Coronary artery (tissue), 2 donors: Measurements from ENCODE around the gene USP7.

Experiments
- DNase-seq: peaks from one replicate; pipeline ENCODE4 v3.0.0-alpha.2; 2017; ENCODE audit warnings: low spot score
- H3K27ac ChIP-seq, 2 donors: fragments of 200-600 bp; sonication (generic); one replicate each; pipeline ENCODE4 v1.5.1; 2016 to 2019
- H3K4me3 ChIP-seq: fragments of 200-600 bp; sonication (generic); 2 replicates; pipeline ENCODE4 v1.5.1; 2016; ENCODE audit warnings: mild to moderate bottlenecking, moderate library complexity
- TF ChIP-seq, protein P1 (sequence below): fragments of 200-600 bp; sonication (generic); IDR thresholded peaks from one replicate; pipeline ENCODE4 v1.5.1; 2019; ENCODE audit warnings: antibody characterized with exemption

The USP7 gene

GRCh38 chr16:8907096-8907495, 56.6 kb downstream of the USP7 start:
- Histone ChIP-seq H3K27ac (peak overlapping the region in 1 of 2 donors; percentile 11), H3K4me3 (no peak overlapping the region)
- TF ChIP-seq, protein P1, sequence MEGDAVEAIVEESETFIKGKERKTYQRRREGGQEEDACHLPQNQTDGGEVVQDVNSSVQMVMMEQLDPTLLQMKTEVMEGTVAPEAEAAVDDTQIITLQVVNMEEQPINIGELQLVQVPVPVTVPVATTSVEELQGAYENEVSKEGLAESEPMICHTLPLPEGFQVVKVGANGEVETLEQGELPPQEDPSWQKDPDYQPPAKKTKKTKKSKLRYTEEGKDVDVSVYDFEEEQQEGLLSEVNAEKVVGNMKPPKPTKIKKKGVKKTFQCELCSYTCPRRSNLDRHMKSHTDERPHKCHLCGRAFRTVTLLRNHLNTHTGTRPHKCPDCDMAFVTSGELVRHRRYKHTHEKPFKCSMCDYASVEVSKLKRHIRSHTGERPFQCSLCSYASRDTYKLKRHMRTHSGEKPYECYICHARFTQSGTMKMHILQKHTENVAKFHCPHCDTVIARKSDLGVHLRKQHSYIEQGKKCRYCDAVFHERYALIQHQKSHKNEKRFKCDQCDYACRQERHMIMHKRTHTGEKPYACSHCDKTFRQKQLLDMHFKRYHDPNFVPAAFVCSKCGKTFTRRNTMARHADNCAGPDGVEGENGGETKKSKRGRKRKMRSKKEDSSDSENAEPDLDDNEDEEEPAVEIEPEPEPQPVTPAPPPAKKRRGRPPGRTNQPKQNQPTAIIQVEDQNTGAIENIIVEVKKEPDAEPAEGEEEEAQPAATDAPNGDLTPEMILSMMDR = no peak
- DNase-seq = no peak

GRCh38 chr16:8905795-8906591, 57.7 kb downstream of the USP7 start:
- Histone ChIP-seq H3K4me3 (no peak overlapping the region), H3K27ac (no peak overlapping the region)
- no peak for DNase-seq
- TF ChIP-seq, protein P1 = no peak

GRCh38 chr16:8905168-8905762, 58.4 kb downstream of the USP7 start:
- no peak for DNase-seq
- TF ChIP-seq, protein P1 = no peak
- Histone ChIP-seq H3K27ac (no peak overlapping the region), H3K4me3 (no peak overlapping the region)

- no peak overlapping the region for H3K4me3 ChIP-seq
- TF ChIP-seq, protein P1 = no peak
- DNase-seq = no peak
- H3K27ac ChIP-seq = no peak overlapping the region
These were observed 59.7 kb downstream of the USP7 start for GRCh38 chr16:8904018-8904430.

GRCh38 chr16:8903004-8903403, 60.7 kb downstream of the USP7 start:
- H3K4me3 ChIP-seq = no peak overlapping the region
- H3K27ac ChIP-seq = no peak overlapping the region
- TF ChIP-seq, protein P1 = no peak
- DNase-seq = no peak

DNA sequence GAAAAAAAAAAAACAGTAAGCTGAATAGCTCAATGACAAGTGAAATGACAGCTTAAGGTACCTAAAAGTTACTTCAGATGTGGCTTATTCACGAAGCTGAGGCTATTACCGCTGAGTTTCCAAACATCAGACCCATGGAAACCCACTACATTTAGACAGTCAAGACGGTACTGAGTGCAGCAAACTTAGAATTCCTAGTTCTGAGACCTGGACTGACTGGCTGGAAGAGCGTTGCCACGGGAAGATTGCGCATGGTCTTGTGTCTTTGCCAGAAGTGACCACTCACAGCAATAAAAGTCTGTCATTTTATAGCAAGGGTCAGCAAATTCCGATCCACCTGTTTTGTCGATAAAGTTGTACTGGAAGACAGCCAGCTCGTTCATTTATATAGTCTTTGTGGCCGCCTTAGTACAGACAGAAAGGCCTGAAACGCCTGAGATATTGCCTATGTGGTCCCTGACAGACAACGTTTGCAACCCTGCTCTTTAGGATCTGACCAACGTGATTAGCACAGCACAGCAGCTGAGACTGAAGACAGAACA, 62.3 kb downstream of the USP7 start:
- Histone ChIP-seq H3K4me3 (no peak overlapping the region), H3K27ac (no peak overlapping the region)
- no peak for DNase-seq
- TF ChIP-seq, protein P1 = no peak
